T-helper 1 cell treated with Interleukin-12 subunit alpha and Interleukin-12 subunit beta and Interleukin-4 antibody, amounts not matched to agents 30 μg/mL and 1 μg/mL, for 36 hours (primary cell): ENCODE results near the gene SNHG17.
"Not testable (repeated sequence)": the region's sequence is repeated elsewhere in the genome, so short reads cannot be mapped to it uniquely, and the experiment has no call there.

ENCODE experiments used
- H3K27ac Mint-ChIP-seq: one replicate; pipeline ENCODE4 v1.8.0; 2021; ENCODE audit warnings: mild to moderate bottlenecking, mixed read lengths
- H3K27me3 Mint-ChIP-seq: one replicate; pipeline ENCODE4 v1.8.0; 2021; ENCODE audit warnings: low read depth, mixed read lengths
- H3K36me3 Mint-ChIP-seq: one replicate; pipeline ENCODE4 v1.8.0; 2021; ENCODE audit warnings: low read depth, mixed read lengths
- H3K4me1 Mint-ChIP-seq: one replicate; pipeline ENCODE4 v1.8.0; 2021; ENCODE audit warnings: low read depth, mixed read lengths
- H3K4me3 Mint-ChIP-seq: one replicate; pipeline ENCODE4 v1.8.0; 2021; ENCODE audit warnings: mild to moderate bottlenecking, moderate library complexity, mixed read lengths
- H3K9me3 Mint-ChIP-seq: one replicate; pipeline ENCODE4 v1.8.0; 2021; ENCODE audit warnings: mixed read lengths

The SNHG17 gene

GRCh38 chr20:38418509-38419204 lies 16.5 kb downstream of the SNHG17 start:
- Mint-ChIP-seq H3K27me3 (no peaks in the 10 kb centered on the region), H3K4me1 (peaks cover 2% of the 10 kb centered on the region), H3K27ac (no peak overlapping the region), H3K9me3 (no peaks in the 10 kb centered on the region), H3K4me3 (no peak overlapping the region), H3K36me3 (peaks cover 53% of the 10 kb centered on the region)

GRCh38 chr20:38414769-38415450 lies 20.2 kb downstream of the SNHG17 start:
- H3K27me3 Mint-ChIP-seq: no peaks in the 10 kb centered on the region
- H3K4me1 Mint-ChIP-seq: no peaks in the 10 kb centered on the region
- peaks cover 32% of the 10 kb centered on the region for H3K36me3 Mint-ChIP-seq
- H3K9me3 Mint-ChIP-seq: no peaks in the 10 kb centered on the region
- no peak overlapping the region for H3K27ac Mint-ChIP-seq
- no peak overlapping the region for H3K4me3 Mint-ChIP-seq

GRCh38 chr20:38412877-38413577 lies 22.1 kb downstream of the SNHG17 start:
- Mint-ChIP-seq H3K36me3 (peaks cover 25% of the 10 kb centered on the region), H3K4me3 (no peak overlapping the region), H3K4me1 (no peaks in the 10 kb centered on the region), H3K27ac (no peak overlapping the region), H3K9me3 (no peaks in the 10 kb centered on the region), H3K27me3 (no peaks in the 10 kb centered on the region)

GRCh38 chr20:38407822-38408221 lies 27.3 kb downstream of the SNHG17 start:
- H3K27ac Mint-ChIP-seq, H3K4me1 Mint-ChIP-seq, H3K4me3 Mint-ChIP-seq, H3K36me3 Mint-ChIP-seq, H3K27me3 Mint-ChIP-seq, H3K9me3 Mint-ChIP-seq: not testable (repeated sequence)

GRCh38 chr20:38407321-38407720 lies 27.8 kb downstream of the SNHG17 start:
- Mint-ChIP-seq H3K4me3 (no peak overlapping the region), H3K36me3 (no peaks in the 10 kb centered on the region), H3K4me1 (no peaks in the 10 kb centered on the region), H3K27me3 (no peaks in the 10 kb centered on the region), H3K9me3 (no peaks in the 10 kb centered on the region), H3K27ac (no peak overlapping the region)

- Mint-ChIP-seq H3K36me3 (no peaks in the 10 kb centered on the region), H3K4me1 (no peaks in the 10 kb centered on the region), H3K4me3 (no peak overlapping the region), H3K27ac (no peak overlapping the region), H3K27me3 (no peaks in the 10 kb centered on the region), H3K9me3 (no peaks in the 10 kb centered on the region)
Measured at GRCh38 chr20:38406476-38406875, 28.7 kb downstream of the SNHG17 start.

- Mint-ChIP-seq H3K27ac (no peak overlapping the region), H3K27me3 (no peaks in the 10 kb centered on the region), H3K4me3 (no peak overlapping the region), H3K9me3 (no peaks in the 10 kb centered on the region), H3K36me3 (no peaks in the 10 kb centered on the region), H3K4me1 (no peaks in the 10 kb centered on the region)
Measured at GRCh38 chr20:38405132-38405531, 30.0 kb downstream of the SNHG17 start.

GRCh38 chr20:38404016-38404415 lies 31.1 kb downstream of the SNHG17 start:
- Mint-ChIP-seq H3K4me1 (no peaks in the 10 kb centered on the region), H3K27ac (no peak overlapping the region)

GRCh38 chr20:38402816-38403215 lies 32.3 kb downstream of the SNHG17 start:
- peaks cover under 1% of the 10 kb centered on the region for H3K27me3 Mint-ChIP-seq
- no peaks in the 10 kb centered on the region for H3K9me3 Mint-ChIP-seq
- H3K27ac Mint-ChIP-seq: no peak overlapping the region
- no peak overlapping the region for H3K4me3 Mint-ChIP-seq
- no peaks in the 10 kb centered on the region for H3K4me1 Mint-ChIP-seq
- no peaks in the 10 kb centered on the region for H3K36me3 Mint-ChIP-seq

More at GRCh38 chr20:38404016-38404415, 31.1 kb downstream of the SNHG17 start:
- Mint-ChIP-seq H3K36me3 (no peaks in the 10 kb centered on the region), H3K4me3 (no peak overlapping the region), H3K9me3 (no peaks in the 10 kb centered on the region), H3K27me3 (no peaks in the 10 kb centered on the region)

GRCh38 chr20:38402089-38402488 lies 33.0 kb downstream of the SNHG17 start:
- Mint-ChIP-seq H3K27me3 (peaks cover 6% of the 10 kb centered on the region), H3K36me3 (no peaks in the 10 kb centered on the region), H3K4me1 (no peaks in the 10 kb centered on the region), H3K27ac (no peak overlapping the region), H3K9me3 (no peaks in the 10 kb centered on the region), H3K4me3 (no peak overlapping the region)

GRCh38 chr20:38395751-38396395 lies 39.3 kb downstream of the SNHG17 start:
- H3K27ac Mint-ChIP-seq, H3K4me1 Mint-ChIP-seq: not testable (repeated sequence)

GRCh38 chr20:38395165-38395564 lies 40.0 kb downstream of the SNHG17 start:
- H3K36me3 Mint-ChIP-seq: no peaks in the 10 kb centered on the region
- H3K4me3 Mint-ChIP-seq: no peak overlapping the region
- H3K27me3 Mint-ChIP-seq: peaks cover 6% of the 10 kb centered on the region
- H3K27ac Mint-ChIP-seq: no peak overlapping the region
- no peaks in the 10 kb centered on the region for H3K4me1 Mint-ChIP-seq
- no peaks in the 10 kb centered on the region for H3K9me3 Mint-ChIP-seq

More at GRCh38 chr20:38395751-38396395, 39.3 kb downstream of the SNHG17 start:
- H3K36me3 Mint-ChIP-seq, H3K27me3 Mint-ChIP-seq, H3K9me3 Mint-ChIP-seq, H3K4me3 Mint-ChIP-seq: not testable (repeated sequence)

GRCh38 chr20:38393259-38393658 lies 41.9 kb downstream of the SNHG17 start:
- no peaks in the 10 kb centered on the region for H3K4me1 Mint-ChIP-seq
- peaks cover 6% of the 10 kb centered on the region for H3K27me3 Mint-ChIP-seq
- H3K4me3 Mint-ChIP-seq: no peak overlapping the region
- no peaks in the 10 kb centered on the region for H3K9me3 Mint-ChIP-seq
- H3K36me3 Mint-ChIP-seq: no peaks in the 10 kb centered on the region
- no peak overlapping the region for H3K27ac Mint-ChIP-seq

GRCh38 chr20:38392356-38392755 lies 42.8 kb downstream of the SNHG17 start:
- Mint-ChIP-seq H3K4me3 (no peak overlapping the region), H3K27ac (no peak overlapping the region), H3K4me1 (no peaks in the 10 kb centered on the region), H3K9me3 (no peaks in the 10 kb centered on the region), H3K27me3 (peaks cover 2% of the 10 kb centered on the region), H3K36me3 (no peaks in the 10 kb centered on the region)
